HL-60 (cell line): ENCODE measurements around the gene LAMTOR5.
"Not testable (repeated sequence)": the region's sequence is repeated elsewhere in the genome, so short reads cannot be mapped to it uniquely, and the experiment has no call there.

ENCODE experiments used
- DNase-seq, 2 experiments: peaks; one replicate each; pipeline ENCODE4 v3.0.0-alpha.2; 2010 to 2020; ENCODE audit warnings: low read depth in 1 of 2, low spot score in 1 of 2
- H3K27ac ChIP-seq: fragments of 250-450 bp; sonication (Bioruptor Pico); replicated peaks from 2 replicates; pipeline ENCODE4 v1.5.1; 2020; ENCODE audit warnings: mild to moderate bottlenecking, moderate library complexity
- H3K27me3 ChIP-seq: fragments of 250-450 bp; sonication (Bioruptor Pico); 2 replicates; pipeline ENCODE4 v1.5.1; 2021; ENCODE audit warnings: mild to moderate bottlenecking, moderate library complexity; ENCODE audit not compliant: insufficient read depth, poor library complexity, severe bottlenecking
- H3K4me3 ChIP-seq: replicated peaks from 2 replicates; pipeline ENCODE4 v1.5.1; 2011; ENCODE audit warnings: mild to moderate bottlenecking, control low read depth, low read length; ENCODE audit not compliant: insufficient read depth
- CTCF ChIP-seq: IDR thresholded peaks from one replicate; pipeline ENCODE4 v1.5.1; 2011; ENCODE audit warnings: low read length, control low read depth, inconsistent platforms; ENCODE audit not compliant: insufficient read depth
- GABPA ChIP-seq: IDR thresholded peaks from 2 replicates; pipeline ENCODE4 v1.6.1; 2012; ENCODE audit warnings: low read depth
- POLR2AphosphoS5 ChIP-seq: IDR thresholded peaks from 2 replicates; pipeline ENCODE4 v1.6.1; 2012; ENCODE audit warnings: low read depth
- REST ChIP-seq: IDR thresholded peaks from 2 replicates; pipeline ENCODE4 v1.6.1; 2012; ENCODE audit warnings: low read depth; ENCODE audit not compliant: insufficient replicate concordance
- SPI1 ChIP-seq: IDR thresholded peaks from 2 replicates; pipeline ENCODE4 v1.6.1; 2012; ENCODE audit warnings: low read depth, mild to moderate bottlenecking, borderline replicate concordance

Gene LAMTOR5

GRCh38 chr1:110403805-110404204, 3.7 kb downstream of the LAMTOR5 start:
- DNase-seq = no peak
- Histone ChIP-seq H3K27ac (no peak overlapping the region), H3K27me3 (no peaks in the 10 kb centered on the region), H3K4me3 (no peak overlapping the region)
- TF ChIP-seq REST (no peak), POLR2AphosphoS5 (no peak), GABPA (no peak), SPI1 (no peak), CTCF (no peak)

- H3K27me3 ChIP-seq, H3K4me3 ChIP-seq, H3K27ac ChIP-seq, DNase-seq: not testable (repeated sequence)
Observed at GRCh38 chr1:110396259-110396958, 11.1 kb downstream of the LAMTOR5 start.

DNA sequence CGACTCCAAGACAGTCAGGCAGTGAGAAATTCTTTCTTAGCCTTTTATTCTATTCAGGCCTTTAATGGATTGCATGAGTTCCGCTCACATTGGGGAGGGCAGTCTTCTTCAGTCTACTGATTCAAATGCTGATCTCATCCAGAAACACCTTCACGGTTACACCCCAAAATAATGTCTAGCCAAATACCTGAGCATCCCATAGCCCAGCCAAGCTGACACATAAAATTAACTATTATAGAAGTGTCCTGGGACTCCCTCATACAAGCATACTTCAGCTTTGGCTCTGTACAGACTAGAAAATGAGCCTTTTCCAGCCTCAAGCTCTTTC, 13.0 kb downstream of the LAMTOR5 start:
- Histone ChIP-seq H3K27me3 (no peaks in the 10 kb centered on the region), H3K4me3 (no peak overlapping the region), H3K27ac (no peak overlapping the region)
- TF ChIP-seq CTCF (no peak), GABPA (no peak), REST (no peak), POLR2AphosphoS5 (no peak), SPI1 (no peak)
- no peak for DNase-seq

DNA sequence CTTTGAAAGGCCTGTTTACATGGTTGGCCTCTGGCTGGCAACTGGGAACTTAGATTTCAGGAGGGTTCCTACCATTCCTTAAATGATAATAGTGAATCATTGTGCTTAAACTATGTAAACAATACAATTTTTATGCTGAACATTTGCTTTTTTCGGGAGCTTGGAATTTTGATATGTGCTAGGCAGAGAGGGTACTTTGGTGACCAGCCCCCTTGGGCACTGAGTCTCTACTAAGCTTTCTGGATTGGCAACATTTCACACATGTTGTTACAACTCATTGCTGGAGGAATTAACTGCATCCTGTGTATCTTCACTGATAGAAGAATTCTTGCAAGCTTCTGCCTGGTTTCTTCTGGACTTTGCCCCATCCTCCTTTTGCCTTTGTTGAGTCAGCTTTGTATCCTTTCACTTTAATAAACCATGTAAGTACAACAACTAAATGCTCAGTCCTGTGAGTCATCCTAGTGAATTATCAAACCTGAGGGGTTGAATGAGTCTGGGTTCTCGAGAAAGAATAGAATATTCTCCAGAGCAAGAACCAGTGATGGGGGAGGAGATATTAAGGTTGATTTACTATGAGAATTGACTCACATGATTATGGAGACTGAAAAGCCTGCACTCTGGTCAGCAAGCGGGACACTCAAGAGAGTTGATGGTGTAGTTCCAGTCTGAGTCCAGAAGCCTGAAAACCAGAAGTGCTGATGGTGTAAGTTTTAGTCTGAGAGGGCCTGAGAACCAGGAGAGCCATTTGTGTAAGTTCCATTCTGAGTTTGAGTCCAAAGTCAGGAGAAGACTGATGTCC, 13.6 kb downstream of the LAMTOR5 start:
- no peak for DNase-seq
- TF ChIP-seq REST (no peak), CTCF (no peak), SPI1 (no peak)
- Histone ChIP-seq H3K4me3 (no peak overlapping the region), H3K27me3 (no peaks in the 10 kb centered on the region), H3K27ac (no peak overlapping the region)
